ENCODE measurements around the gene SMYD5.

SMYD5 gene

GRCh38 chr2:73208258-73208657 lies 5.8 kb upstream of the SMYD5 start:
- DNase-seq: no peak

GRCh38 chr2:73210019-73210418 lies 4.0 kb upstream of the SMYD5 start:
- no peak for DNase-seq

GRCh38 chr2:73210696-73211095 lies 3.3 kb upstream of the SMYD5 start:
- DNase-seq: no peak

- DNase-seq: no peak
Observed at GRCh38 chr2:73212098-73212447, 2.0 kb upstream of the SMYD5 start.

GRCh38 chr2:73212448-73213176 lies 1.4 kb upstream of the SMYD5 start:
- DNase-seq: peak; percentile 14 to 68 (median 49)

- no peak for DNase-seq
Observed at GRCh38 chr2:73215254-73215653, 1.2 kb downstream of the SMYD5 start.

- no peak for DNase-seq
Observed at GRCh38 chr2:73217160-73217559, 3.1 kb downstream of the SMYD5 start.

GRCh38 chr2:73217826-73218225 lies 3.8 kb downstream of the SMYD5 start:
- DNase-seq: no peak

- no peak for DNase-seq
Observed at GRCh38 chr2:73218298-73218697, 4.3 kb downstream of the SMYD5 start.

- no peak for DNase-seq
Observed at GRCh38 chr2:73223821-73224220, 9.8 kb downstream of the SMYD5 start.

GRCh38 chr2:73225513-73226360 lies 11.7 kb downstream of the SMYD5 start:
- no peak for DNase-seq

GRCh38 chr2:73227086-73227485 lies 13.0 kb downstream of the SMYD5 start:
- no peak for DNase-seq

GRCh38 chr2:73228631-73229030 lies 14.6 kb downstream of the SMYD5 start:
- no peak for DNase-seq

GRCh38 chr2:73232403-73233153 lies 18.5 kb downstream of the SMYD5 start:
- peak in 1 of 4 experiments; percentile 25 for DNase-seq

- peak; percentile 79 to 88 (median 82) for DNase-seq
Observed at GRCh38 chr2:73233154-73233931, 19.3 kb downstream of the SMYD5 start, which contains the start of gene PRADC1. Gene PRADC1 (minus strand): TSS chr2:73233239. CDS start chr2:73233160, 79 bp downstream.

GRCh38 chr2:73233932-73234832 lies 20.1 kb downstream of the SMYD5 start, which contains the start of gene CCT7:
Gene CCT7 (plus strand): TSS chr2:73234308. CDS start chr2:73234379, 71 bp downstream.
- peak; percentile 59 to 80 (median 74) for DNase-seq

- DNase-seq: no peak
Observed at GRCh38 chr2:73235315-73236028, 21.4 kb downstream of the SMYD5 start.

- DNase-seq: no peak
Observed at GRCh38 chr2:73237168-73237567, 23.1 kb downstream of the SMYD5 start.

GRCh38 chr2:73238149-73238548 lies 24.1 kb downstream of the SMYD5 start:
- no peak for DNase-seq

- no peak for DNase-seq
Observed at GRCh38 chr2:73238976-73239375, 24.9 kb downstream of the SMYD5 start.

GRCh38 chr2:73239776-73240175 lies 25.7 kb downstream of the SMYD5 start:
- DNase-seq: no peak

Measured in activated naive CD4-positive, alpha-beta T cell (primary cell).